Neural progenitor cell (in vitro differentiated cells): ENCODE results near the gene SBNO1. TPM values are rescaled to one million over a fixed set of nuclear protein-coding genes. Genes with fewer than 3 reads are reported as not detected.

Experiments
- DNase-seq: peaks from one replicate; pipeline ENCODE4 v3.0.0-alpha.2; 2016; ENCODE audit warnings: low spot score
- H2AFZ ChIP-seq: fragments of 200-600 bp; sonication (generic); replicated peaks from 2 replicates; pipeline ENCODE4 v1.6.1; 2016; ENCODE audit warnings: antibody characterized with exemption
- H3F3A ChIP-seq: fragments of 200-600 bp; sonication (generic); 2 replicates; pipeline ENCODE4 v1.6.1; 2016; ENCODE audit warnings: antibody characterized with exemption, low read depth
- H3K27ac ChIP-seq: fragments of 200-600 bp; sonication (generic); 2 replicates; pipeline ENCODE4 v1.5.1; 2016; ENCODE audit warnings: mild to moderate bottlenecking
- H3K27me3 ChIP-seq: fragments of 200-600 bp; sonication (generic); 2 replicates; pipeline ENCODE4 v1.6.1; 2016; ENCODE audit warnings: mild to moderate bottlenecking, moderate library complexity
- H3K36me3 ChIP-seq: fragments of 200-600 bp; sonication (generic); 2 replicates; pipeline ENCODE4 v1.5.1; 2016
- H3K4me1 ChIP-seq: fragments of 200-600 bp; sonication (generic); 2 replicates; pipeline ENCODE4 v1.6.1; 2016; ENCODE audit warnings: mixed run types
- H3K4me2 ChIP-seq: fragments of 200-600 bp; sonication (generic); 2 replicates; pipeline ENCODE4 v1.6.1; 2016
- H3K4me3 ChIP-seq: fragments of 200-600 bp; sonication (generic); 2 replicates; pipeline ENCODE4 v1.5.1; 2016
- H3K79me2 ChIP-seq: fragments of 200-600 bp; sonication (generic); 2 replicates; pipeline ENCODE4 v1.6.1; 2016; ENCODE audit warnings: low read depth
- H3K9ac ChIP-seq: fragments of 200-600 bp; sonication (generic); 2 replicates; pipeline ENCODE4 v1.6.1; 2016
- H3K9me3 ChIP-seq: fragments of 200-600 bp; sonication (generic); 2 replicates; pipeline ENCODE4 v1.5.1; 2016; ENCODE audit warnings: low read depth
- H4K20me1 ChIP-seq: fragments of 200-600 bp; sonication (generic); 2 replicates; pipeline ENCODE4 v1.6.1; 2016; ENCODE audit warnings: low read depth
- H3K27ac Mint-ChIP-seq: 3 replicates; pipeline ENCODE4 v1.8.0; 2021; ENCODE audit warnings: mixed read lengths
- H3K27me3 Mint-ChIP-seq: 2 replicates; pipeline ENCODE4 v1.8.0; 2022; ENCODE audit warnings: low read depth, mild to moderate bottlenecking, inconsistent platforms, moderate library complexity, mixed read lengths; ENCODE audit not compliant: insufficient read depth
- H3K36me3 Mint-ChIP-seq: 3 replicates; pipeline ENCODE4 v1.8.0; 2021; ENCODE audit warnings: mixed read lengths
- H3K4me1 Mint-ChIP-seq: 3 replicates; pipeline ENCODE4 v1.8.0; 2021; ENCODE audit warnings: mixed read lengths
- H3K4me3 Mint-ChIP-seq: 3 replicates; pipeline ENCODE4 v1.8.0; 2021; ENCODE audit warnings: mild to moderate bottlenecking, moderate library complexity, mixed read lengths
- H3K9me3 Mint-ChIP-seq: 3 replicates; pipeline ENCODE4 v1.8.0; 2020; ENCODE audit warnings: mixed read lengths
- CTCF ChIP-seq: fragments of 200-600 bp; sonication (generic); IDR thresholded peaks from 2 replicates; pipeline ENCODE4 v1.5.1; 2017; ENCODE audit warnings: antibody characterized with exemption, mild to moderate bottlenecking
- EZH2 ChIP-seq: fragments of 200-600 bp; sonication (generic); IDR thresholded peaks from 2 replicates; pipeline ENCODE4 v1.6.1; 2017; ENCODE audit warnings: antibody characterized with exemption, mild to moderate bottlenecking, moderate library complexity
- EZH2phosphoT487 ChIP-seq: fragments of 200-600 bp; sonication (generic); IDR thresholded peaks from 2 replicates; pipeline ENCODE4 v1.6.1; 2017; ENCODE audit warnings: antibody characterized with exemption
- total RNA-seq: library from RNA; depleted of rRNA; stranded (reverse); fragments of >200 nt; gene quantifications from 2 replicates; pipeline ENCODE4 v1.2.3, GENCODE V29; 2015; ENCODE audit warnings: low replicate concordance

SBNO1 gene
- total RNA-seq, 1 donor from 2014 or later, result 81.6 TPM

- no peaks in the 10 kb centered on the region for H3K79me2 ChIP-seq
- no peaks in the 10 kb centered on the region for H3F3A ChIP-seq
- H2AFZ ChIP-seq, result no peak overlapping the region
- no peak overlapping the region for H3K27ac ChIP-seq
- no peaks in the 10 kb centered on the region for H3K27me3 ChIP-seq
- no peak for DNase-seq
- H3K4me1 Mint-ChIP-seq, result no peaks in the 10 kb centered on the region
- H3K27me3 Mint-ChIP-seq, result no peaks in the 10 kb centered on the region
- H3K9me3 ChIP-seq, result no peaks in the 10 kb centered on the region
- H4K20me1 ChIP-seq, result no peaks in the 10 kb centered on the region
- no peaks in the 10 kb centered on the region for H3K9me3 Mint-ChIP-seq
- H3K9ac ChIP-seq, result no peak overlapping the region
- no peak overlapping the region for H3K27ac Mint-ChIP-seq
- no peak overlapping the region for H3K4me3 ChIP-seq
- H3K4me2 ChIP-seq, result no peak overlapping the region
- peaks cover 26% of the 10 kb centered on the region for H3K36me3 Mint-ChIP-seq
- no peak overlapping the region for H3K4me3 Mint-ChIP-seq
- TF ChIP-seq CTCF (no peak), EZH2 (no peak), EZH2phosphoT487 (no peak)
- H3K4me1 ChIP-seq, result no peaks in the 10 kb centered on the region
- peaks cover 38% of the 10 kb centered on the region for H3K36me3 ChIP-seq
These were observed 58.4 kb downstream of the SBNO1 start for GRCh38 chr12:123306200-123306599.

DNA sequence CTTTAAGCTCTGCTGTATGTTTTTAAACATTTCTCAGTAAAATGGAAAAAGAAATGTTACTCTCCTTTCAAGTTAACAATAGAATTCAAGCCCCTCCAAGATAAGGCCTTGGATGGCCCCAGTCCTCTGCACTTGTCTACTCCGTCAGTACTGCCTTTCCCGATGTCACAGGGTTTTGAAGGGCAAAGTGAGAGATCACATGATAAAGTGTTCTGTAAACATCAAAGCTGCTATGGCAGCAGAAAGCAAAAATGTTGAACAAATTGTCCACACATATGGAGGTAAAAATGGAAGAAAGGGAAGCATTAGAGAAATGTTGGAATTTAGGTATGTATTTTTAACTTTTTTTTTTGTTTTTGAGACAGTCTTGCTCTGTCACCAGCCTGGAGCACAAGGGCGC, 59.5 kb downstream of the SBNO1 start:
- Histone ChIP-seq H3K4me2 (no peak overlapping the region), H3K36me3 (peaks cover 38% of the 10 kb centered on the region), H3K27me3 (no peaks in the 10 kb centered on the region), H3K9me3 (no peaks in the 10 kb centered on the region), H3F3A (no peaks in the 10 kb centered on the region), H3K79me2 (no peaks in the 10 kb centered on the region), H3K9ac (no peak overlapping the region), H4K20me1 (no peaks in the 10 kb centered on the region), H3K4me1 (no peaks in the 10 kb centered on the region), H2AFZ (no peak overlapping the region), H3K4me3 (no peak overlapping the region), H3K27ac (no peak overlapping the region)
- no peak overlapping the region for H3K4me3 Mint-ChIP-seq
- TF ChIP-seq EZH2phosphoT487, result no peak
- TF ChIP-seq CTCF, result no peak
- TF ChIP-seq EZH2, result no peak
- H3K36me3 Mint-ChIP-seq, result peaks cover 25% of the 10 kb centered on the region
- no peak overlapping the region for H3K27ac Mint-ChIP-seq
- DNase-seq, result no peak
- no peaks in the 10 kb centered on the region for H3K4me1 Mint-ChIP-seq
- H3K27me3 Mint-ChIP-seq, result no peaks in the 10 kb centered on the region
- no peaks in the 10 kb centered on the region for H3K9me3 Mint-ChIP-seq

DNA sequence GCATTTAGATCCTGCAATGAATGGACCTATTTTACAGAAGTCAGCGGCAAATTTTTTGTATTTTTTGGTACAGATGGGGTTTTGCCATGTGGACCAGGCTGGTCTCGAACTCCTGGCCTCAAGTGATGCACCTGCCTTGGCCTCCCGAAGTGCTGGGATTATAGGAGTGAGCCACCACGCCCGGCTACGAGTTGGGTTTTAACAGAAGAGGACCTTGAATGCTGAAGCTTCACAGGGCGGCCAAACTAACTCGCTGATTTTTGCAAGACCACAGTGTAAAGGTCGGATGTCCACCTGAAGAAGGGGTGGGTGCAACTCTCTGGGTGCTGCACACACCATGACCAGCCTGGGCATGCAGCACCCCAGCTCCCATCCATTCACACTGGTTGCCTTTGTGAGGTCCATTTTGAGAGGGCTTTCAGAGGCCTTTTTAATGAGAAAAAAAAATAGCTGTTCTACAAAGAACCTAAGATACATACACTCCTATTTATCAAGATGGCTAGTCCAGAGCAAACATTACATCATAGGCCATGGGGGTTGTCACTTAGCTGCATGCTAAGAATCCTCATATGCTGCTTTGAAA, 71.4 kb downstream of the SBNO1 start:
- Mint-ChIP-seq H3K4me1 (peaks cover 4% of the 10 kb centered on the region), H3K27ac (no peak overlapping the region), H3K36me3 (peaks cover 19% of the 10 kb centered on the region), H3K4me3 (no peak overlapping the region), H3K27me3 (no peaks in the 10 kb centered on the region), H3K9me3 (no peaks in the 10 kb centered on the region)
- Histone ChIP-seq H3K27me3 (no peaks in the 10 kb centered on the region), H3K79me2 (no peaks in the 10 kb centered on the region), H3K27ac (no peak overlapping the region), H2AFZ (no peak overlapping the region), H4K20me1 (peaks cover 4% of the 10 kb centered on the region), H3K4me1 (no peaks in the 10 kb centered on the region), H3K9ac (no peak overlapping the region), H3K4me3 (no peak overlapping the region), H3K9me3 (no peaks in the 10 kb centered on the region), H3F3A (peaks cover 13% of the 10 kb centered on the region), H3K4me2 (no peak overlapping the region), H3K36me3 (peaks cover 12% of the 10 kb centered on the region)
- TF ChIP-seq EZH2phosphoT487 (no peak), CTCF (no peak), EZH2 (no peak)
- DNase-seq, result no peak
